Prostate gland (tissue), 2 donors: ENCODE measurements around the gene FADS2.

ENCODE experiments used
- POLR2AphosphoS5 ChIP-seq: sonication (generic); formaldehyde crosslinking; IDR thresholded peaks from one replicate; pipeline ENCODE4 v1.6.1; 2017; ENCODE audit warnings: antibody characterized with exemption
- TF ChIP-seq, protein P1 (sequence below), 4 experiments: fragments of 200-600 bp in 2 of 4; fragments of 450-650 bp in 2 of 4; sonication (generic) in 2 of 4; IDR thresholded peaks; 1 replicate in 3 of 4; 2 replicates in 1 of 4; pipeline ENCODE4 v1.5.1; 2016 to 2019; ENCODE audit warnings: antibody characterized with exemption in 4 of 4, mild to moderate bottlenecking in 2 of 4, moderate library complexity in 2 of 4

DNA sequence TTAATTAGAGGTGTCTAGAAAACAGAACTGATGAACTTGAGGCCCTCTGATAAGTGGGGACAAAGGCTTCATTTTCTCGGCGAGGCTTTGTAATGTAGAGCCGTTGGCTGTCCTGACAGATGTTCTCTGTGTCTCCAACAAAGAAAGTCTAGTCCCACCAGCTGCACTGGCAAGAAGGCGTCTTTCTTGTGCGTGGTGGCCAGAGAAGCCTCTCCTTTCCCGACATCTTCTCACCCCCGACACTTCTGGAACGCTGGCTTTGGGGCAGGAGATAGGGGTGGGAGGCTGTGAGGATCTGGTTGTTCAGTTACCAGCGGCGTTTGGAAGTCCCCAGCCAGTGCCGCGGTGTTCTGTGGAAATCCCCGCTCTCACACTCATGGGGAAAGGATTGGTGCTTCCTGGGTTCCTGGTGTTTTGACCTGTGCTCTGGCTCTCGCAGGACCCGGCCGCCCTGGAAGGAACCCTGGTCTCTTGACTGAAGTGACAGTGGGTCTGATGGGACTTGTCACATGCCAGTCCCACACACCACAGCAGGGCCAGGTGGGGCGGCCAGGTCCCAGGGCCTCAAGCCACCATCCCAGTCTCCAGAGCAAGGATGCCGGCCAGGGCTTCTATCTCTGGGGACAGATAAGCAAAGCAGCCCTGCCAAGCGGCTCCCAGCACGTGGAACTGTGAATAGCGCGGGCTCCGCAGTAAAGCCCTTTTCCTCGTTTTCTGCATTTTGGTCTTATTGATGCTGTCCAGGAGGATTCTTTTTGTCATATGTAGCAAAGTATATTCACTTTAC is 23.2 kb downstream of the FADS2 start:
- TF ChIP-seq POLR2AphosphoS5, result no peak
- TF ChIP-seq, protein P1, sequence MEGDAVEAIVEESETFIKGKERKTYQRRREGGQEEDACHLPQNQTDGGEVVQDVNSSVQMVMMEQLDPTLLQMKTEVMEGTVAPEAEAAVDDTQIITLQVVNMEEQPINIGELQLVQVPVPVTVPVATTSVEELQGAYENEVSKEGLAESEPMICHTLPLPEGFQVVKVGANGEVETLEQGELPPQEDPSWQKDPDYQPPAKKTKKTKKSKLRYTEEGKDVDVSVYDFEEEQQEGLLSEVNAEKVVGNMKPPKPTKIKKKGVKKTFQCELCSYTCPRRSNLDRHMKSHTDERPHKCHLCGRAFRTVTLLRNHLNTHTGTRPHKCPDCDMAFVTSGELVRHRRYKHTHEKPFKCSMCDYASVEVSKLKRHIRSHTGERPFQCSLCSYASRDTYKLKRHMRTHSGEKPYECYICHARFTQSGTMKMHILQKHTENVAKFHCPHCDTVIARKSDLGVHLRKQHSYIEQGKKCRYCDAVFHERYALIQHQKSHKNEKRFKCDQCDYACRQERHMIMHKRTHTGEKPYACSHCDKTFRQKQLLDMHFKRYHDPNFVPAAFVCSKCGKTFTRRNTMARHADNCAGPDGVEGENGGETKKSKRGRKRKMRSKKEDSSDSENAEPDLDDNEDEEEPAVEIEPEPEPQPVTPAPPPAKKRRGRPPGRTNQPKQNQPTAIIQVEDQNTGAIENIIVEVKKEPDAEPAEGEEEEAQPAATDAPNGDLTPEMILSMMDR (IDR thresholded peaks at IDR 0.05), result no peak
